Stimulated activated CD4-positive, alpha-beta T cell treated with anti-CD3 and anti-CD28 coated beads, Interleukin-4, amount 100 ng/mL, for 48 hours (primary cell): ENCODE data around the gene TXK.
"Not testable (repeated sequence)": the region's sequence is repeated elsewhere in the genome, so short reads cannot be mapped to it uniquely, and the experiment has no call there.

Experiments
- DNase-seq, 2 donors: peaks; one replicate each; pipeline ENCODE4 v3.0.0-alpha.2; 2020; ENCODE audit warnings: low read depth in 2 of 2

The TXK gene

DNA sequence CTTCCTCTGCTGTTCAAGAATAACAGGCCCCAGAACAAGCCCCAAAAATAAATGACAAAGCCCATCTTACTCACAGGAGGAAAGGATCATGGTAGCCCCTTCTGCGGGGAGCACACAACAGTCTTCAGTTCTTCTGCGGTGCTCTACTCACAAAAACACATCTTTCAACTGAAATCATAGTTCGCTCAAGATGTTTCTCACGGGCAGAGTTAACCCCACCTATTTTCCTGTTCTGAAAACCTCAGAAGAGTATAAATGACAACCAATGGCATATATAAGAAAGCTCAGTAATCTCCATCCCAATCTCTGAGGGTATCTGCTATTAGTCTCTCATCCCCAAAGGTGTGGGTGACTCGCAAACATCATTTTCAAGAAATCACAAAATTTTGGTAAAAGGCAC is at the start of gene TXK:
Gene TXK (minus strand): TSS at position 170 of the 400 bp plus-strand sequence. CDS start 80 bp downstream, at position 90.
- no peak for DNase-seq

DNA sequence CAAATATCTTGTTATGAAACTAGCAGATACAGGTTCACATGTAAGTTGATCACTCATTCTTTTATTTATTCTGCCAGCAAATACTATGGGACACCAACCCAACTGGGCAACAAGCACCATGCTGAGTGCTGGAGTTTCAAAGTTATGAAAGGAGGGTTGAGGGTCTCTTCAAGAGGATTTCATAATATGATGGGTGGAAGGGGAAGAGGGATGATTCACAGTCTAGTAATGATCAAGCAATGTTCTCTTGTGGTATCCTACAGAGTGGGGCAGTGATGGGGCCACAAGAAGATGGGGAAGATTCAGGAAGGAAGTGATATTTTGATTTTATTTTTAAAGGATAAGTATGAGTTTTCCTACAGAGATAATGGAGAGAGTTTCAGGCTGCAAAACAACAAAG is 46.2 kb upstream of the TXK start:
- DNase-seq, result no peak

DNA sequence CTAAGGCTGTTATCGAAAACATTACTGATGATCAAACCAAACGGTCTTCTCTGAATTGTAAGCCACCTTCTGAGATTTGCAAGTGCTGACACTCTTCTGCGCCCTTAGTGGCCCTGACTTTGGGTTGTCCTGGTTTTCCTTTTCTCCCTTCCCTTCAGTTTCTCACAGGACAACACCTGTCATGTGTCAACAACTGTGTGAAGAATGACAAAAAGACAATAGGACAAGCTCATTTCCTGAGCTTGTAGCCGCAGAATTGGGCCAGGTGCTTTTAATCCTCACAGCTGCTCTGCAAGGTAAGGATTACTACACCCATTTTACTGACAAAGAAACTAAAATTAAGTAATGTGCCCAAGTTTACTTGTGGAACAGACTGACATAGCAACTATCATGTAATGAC is 44.9 kb upstream of the TXK start:
- no peak for DNase-seq

DNA sequence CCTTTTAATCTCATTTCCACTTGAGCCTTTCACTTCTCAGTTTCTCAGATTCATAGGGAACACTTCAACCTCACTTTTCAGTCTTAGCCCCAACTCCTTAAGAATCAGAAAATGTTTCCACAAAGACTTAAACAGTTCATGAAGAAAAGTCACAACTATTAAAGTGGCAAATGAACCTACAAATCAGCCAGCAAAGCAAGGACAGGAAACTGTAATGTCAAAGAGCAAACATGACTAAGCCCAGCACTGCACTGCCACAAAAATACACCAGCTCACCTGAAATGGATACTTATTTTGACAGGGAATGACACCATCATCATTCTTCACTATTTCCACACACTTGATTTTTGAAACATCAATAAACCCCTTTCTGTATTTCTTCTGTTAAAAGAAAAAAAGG is 41.8 kb upstream of the TXK start:
- no peak for DNase-seq

DNA sequence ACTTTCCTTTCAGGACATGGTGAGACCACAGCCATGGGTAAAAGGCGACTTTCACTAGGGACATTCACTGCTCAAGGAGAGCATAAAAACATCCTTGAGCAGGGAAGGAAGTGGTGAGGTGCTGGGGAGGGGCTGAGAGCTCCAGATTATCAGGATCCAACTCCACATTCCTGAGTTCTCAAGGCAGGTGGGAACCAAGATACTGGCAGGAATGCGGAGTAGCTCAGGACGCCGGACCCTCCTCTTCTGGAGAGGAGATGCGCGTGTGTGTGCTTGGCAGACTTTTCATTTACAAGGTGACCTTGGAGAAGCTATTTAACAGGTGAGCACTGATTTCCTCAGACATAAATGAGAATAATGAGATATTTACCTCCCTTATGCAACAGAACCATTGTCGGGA is 41.3 kb upstream of the TXK start:
- no peak for DNase-seq

DNA sequence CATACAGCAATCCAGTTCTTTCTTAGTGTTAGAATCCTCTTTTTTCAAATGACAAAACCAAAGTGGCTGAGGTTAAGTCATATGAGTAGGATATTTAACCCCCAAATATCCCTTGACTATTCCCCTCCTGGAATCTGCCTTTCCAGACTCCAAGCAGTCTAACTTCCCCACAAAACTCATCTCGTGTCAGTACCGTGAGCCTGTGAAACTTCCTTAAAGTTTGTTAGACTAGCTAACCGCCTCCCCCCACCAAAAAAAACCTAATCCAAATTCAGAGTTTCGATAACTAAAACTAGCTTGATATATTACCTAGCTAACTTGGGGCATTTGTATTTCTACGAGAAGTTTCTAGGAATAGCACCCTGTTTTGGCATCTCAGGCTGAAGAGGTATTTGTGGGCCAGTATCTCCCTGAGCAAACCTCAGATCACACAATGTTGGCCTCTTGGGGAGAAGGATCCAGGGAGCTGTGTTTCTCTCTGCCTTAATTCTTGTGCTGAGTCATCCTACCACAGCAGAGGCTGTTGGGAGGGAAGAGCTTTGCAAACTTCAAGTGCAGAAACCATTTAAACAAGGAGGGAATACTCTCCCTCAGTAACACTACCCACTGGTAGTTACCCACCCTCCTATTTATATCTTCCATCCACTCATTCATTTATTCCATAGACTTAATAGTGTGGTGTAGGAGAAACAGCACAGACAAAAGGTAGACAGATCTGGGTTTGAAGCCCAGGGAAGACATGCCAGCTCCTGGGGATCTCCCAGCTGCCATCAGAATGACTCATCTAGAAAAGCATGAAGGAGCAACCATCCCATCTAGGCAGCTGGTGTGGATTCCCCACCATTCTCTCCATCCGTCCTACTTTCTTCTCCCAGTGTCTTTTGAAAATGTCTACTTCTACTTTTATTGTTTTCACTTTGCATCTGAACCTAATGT is 39.3 kb upstream of the TXK start:
- DNase-seq, result no peak

DNA sequence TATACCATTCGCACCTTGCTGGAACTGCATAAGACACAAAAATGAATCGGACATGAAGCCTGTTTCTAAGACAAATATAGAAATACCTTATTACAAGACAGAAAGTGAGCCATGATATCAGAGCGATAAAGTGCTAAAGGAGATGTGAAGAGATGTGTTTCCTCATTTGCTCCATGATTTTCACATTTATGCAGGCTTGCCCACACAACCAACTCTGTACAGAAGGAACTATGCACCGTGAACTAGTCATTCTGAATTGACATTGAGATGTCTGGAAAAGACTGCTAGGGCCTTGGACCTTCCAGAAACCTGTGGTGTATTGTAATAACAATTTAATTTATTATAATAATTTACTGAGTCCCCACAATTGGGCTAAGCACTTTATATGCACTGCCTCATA is 38.6 kb upstream of the TXK start:
- no peak for DNase-seq

DNA sequence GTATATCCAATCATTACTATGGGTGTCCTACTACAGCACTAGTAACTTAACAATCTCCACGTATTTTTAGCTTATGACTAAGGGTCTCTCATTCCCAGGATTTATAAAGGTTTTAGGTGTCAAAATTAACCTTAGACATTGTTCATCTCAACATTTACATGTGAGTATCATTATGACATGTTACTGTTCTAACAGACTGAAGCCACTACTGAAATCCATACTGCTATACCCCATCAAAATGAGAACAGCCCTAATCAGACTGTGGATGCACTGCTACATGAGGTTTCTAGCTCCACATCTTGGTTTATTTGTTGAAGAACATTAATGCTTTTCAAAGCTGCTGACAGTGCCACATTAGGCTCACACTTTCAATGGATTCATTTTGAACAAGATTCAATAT is 35.6 kb upstream of the TXK start:
- DNase-seq, result no peak

DNA sequence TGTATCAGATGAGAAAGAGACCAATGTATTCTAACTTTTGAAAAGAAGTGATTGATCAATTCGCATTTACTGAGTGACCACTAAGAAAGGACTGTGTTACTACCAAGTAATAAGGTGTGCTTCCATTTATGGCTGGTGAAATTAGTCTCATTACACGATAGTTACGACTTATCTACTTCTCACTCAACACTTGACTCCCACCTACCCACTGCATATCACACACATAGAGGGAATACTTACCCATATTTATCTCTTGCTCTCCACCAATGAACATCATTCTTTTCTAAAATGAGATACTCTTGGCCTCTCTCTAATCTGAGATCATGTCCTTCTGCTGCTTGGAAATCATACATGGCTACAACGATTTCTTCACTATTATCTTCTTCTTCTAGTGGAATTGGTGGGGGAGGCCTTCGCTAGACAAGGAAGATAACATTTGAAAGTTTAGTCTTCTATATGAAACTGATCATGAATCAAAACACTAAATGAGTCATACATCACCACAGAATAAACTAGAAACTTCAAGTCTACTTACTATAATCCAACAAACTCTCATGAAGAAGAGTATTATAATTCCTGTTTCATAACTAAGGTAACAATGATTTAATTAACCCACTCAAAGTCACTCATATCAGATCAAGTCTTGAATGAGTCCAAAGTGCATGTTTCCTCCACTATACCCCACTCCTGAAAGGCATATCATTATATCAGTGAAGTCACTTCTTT is 33.7 kb upstream of the TXK start:
- no peak for DNase-seq

DNA sequence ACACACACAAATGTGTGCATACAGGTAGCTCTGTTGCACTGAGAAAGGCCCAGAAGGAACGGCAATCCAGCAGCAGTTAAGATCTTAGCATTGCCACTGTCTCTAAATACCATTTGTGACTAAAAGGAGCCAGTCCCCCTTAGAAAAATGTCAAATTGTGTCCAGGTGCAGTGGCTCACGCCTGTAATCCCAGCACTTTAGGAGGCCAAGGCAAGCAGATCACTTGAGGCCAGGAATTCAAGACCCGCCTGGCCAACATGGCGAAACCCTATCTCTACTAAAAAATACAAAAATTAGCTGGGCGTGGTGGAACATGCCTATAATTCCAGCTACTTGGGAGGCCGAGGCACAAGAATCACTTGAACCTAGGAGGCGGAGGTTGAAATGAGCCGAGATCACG is 30.5 kb upstream of the TXK start:
- not testable (repeated sequence) for DNase-seq

DNA sequence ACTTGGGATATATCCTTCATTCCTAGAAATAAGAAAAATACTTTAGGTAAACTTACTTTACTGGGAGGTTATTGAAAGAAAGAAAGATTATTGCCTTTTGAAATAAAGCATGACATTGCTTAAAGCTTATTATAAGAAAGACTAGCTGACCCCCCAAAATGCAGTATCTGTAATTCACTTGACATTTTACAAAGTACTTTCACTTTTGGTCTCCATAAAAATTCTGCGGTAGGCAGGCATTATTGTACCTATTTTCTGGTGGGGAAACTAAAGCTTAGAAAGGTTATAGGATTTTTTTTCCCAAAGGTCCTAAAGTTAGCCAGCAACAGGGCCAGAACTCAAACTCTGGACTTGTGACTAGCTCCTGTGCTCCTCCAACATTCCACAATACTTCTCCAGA is 29.7 kb upstream of the TXK start:
- no peak for DNase-seq

DNA sequence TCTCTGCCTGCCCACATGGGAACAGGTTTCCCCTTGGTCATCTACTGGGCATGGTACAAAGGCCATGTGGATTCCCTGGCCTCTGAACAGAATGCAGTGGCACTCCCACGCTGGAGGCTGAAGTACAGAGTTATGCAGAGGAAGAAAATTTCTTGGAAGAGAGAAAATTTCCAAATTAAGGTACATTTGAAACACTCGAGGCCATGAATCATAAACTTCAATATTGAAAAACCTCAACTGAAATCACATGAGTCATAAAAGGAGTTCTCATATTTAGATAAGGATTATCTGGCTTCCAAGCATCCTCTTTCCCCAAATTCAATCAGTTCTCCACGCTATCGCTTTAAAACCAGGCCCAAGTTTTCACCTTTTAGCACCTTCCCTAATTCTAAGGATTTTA is 28.1 kb upstream of the TXK start:
- DNase-seq, result no peak

DNA sequence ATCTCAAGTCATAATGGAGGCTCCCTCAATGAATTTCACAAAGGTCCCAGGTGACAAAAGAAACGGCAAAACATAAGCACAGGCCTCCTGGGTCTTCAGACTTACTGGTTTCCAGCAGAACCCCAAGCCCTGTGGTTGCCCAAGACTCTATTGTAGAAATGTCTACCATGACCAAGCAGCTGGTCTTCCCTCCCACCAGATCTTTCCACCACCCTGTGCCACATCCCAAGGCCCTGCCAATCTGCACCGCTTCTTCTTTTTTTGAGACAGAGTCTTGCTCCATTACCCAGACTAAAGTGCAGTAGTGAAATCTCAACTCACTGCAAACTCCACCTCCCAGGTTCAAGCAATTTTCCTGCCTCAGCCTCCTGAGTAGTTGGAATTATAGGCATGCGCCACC is 23.2 kb upstream of the TXK start:
- no peak for DNase-seq

DNA sequence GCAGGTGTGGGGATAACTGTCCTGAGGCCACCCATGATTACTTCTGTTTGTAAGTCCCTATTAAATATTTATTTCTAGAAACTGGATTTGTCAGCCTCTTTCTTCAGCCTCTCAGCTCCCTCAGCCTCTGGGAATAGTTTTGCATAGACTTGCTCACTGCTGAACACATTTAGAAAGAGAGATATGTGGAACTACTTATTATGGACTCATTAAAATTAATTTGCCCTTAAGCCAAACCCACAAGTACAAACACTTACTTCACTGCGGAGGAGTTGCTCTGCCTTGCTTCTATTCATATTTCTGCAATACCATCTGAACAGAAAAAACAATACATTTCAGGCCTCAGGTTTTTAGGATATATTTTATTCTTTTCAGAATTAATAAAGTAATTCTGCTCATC is 22.4 kb upstream of the TXK start:
- DNase-seq, result no peak

DNA sequence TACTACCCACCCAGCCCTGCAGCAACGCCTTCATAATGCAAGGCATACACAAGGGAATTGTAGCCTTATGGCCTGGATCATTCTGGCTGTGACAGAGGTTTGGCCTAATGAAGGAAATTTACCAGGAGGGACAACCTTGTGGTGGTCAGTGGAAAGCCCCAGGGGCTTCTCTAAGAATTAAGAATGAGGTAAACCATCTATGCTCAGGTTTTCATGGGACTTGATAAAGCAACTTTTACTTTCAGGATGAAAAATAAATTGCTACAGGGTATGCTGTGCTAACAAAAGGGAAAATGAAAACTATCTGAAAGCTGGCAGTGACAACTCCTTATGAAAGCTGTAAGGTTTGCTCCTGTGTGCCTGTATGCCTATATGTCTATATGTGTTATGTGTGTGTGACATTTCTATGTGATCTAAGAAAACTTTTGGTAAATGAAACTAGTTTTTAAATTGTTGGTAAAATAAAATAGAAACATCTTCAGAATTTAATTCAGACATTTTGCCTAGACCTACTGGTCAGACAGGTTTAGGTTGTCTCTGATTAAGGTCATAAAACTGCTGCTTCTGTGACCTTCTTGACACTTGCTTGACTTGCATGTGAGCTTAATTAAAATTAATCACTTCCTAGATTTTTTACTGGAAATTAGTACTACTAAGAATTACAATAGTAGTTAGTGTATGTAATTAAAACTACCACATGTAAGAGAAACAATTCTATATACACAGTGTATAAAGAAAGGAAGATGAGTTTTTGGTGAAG is 19.9 kb upstream of the TXK start:
- DNase-seq, result no peak

DNA sequence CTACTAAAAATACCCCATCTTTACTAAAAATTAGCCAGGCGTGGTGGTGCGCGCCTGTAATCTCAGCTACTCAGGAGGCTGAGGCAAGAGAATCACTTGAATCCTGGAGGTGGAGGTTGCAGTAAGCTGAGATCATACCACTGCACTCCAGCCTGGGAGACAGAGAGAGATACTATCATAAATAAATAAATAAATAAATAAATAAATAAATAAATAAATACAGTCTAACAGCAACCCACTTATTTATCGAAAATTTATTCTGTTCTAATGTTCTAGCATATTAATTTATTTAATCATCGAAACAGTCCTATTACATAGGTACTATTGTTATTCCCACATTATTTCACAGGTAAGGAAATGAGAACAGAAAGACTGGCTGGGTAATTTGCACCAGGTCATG is 18.2 kb upstream of the TXK start:
- no peak for DNase-seq

DNA sequence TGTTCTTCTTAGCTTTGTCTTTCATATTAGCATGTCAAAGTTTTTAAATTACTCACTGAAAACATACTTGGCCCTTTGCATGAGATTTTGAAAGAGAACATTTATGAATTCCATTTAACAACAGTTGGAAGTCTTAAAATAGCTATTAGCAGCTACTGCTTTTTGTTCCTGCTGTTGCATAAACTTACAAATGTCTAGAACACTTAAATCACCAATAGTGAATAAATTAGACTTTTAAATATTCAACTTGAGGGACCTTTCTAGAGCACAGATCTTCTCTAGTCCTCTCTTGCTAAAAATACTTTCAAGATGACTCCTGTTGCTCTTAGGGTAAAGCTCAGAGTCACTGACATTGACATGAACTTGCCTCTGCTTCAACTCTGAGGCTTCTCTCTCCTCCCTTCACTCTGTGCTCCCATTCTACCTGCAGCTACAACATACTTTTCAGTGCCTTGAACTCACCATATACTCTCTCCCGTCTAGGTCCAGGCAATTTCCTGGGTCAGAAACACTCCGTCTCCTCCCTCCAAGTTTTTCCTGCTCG is 15.8 kb upstream of the TXK start:
- DNase-seq, result no peak

DNA sequence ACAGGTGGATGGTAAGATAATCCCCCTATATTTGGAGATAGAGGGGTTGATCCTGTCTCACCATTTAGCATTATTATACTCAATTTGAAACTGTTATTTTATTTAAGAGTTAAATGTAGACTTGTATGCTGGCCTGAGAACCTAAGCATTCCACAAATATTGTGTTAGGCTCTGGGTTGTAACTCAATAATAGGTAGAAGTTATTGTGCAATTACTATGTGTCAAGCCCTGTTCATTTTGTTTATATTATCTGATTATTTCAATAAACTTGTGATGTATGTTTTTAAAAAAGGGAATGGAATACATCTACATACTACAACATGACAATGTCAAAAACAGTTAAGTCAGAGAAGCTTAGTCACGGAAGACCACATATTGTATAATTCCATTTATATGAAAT is 13.6 kb upstream of the TXK start:
- DNase-seq, result no peak

DNA sequence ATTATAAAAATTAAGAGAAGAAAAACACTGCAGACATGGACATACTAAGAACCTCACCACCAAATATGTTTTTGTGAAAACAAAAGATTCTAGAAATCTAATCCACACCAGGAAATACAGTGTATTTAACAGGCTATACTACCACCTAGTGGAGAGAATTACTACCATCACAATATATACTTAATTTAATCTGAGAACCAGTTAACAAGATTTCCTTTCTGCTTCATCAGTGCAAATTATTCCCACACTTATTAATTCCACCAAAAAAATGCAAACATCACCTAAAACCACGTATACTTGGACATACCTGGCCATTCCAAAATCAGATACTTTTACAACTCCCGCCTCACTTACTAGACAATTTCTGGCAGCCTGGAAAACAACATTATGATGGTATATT is 7.0 kb upstream of the TXK start:
- no peak for DNase-seq

DNA sequence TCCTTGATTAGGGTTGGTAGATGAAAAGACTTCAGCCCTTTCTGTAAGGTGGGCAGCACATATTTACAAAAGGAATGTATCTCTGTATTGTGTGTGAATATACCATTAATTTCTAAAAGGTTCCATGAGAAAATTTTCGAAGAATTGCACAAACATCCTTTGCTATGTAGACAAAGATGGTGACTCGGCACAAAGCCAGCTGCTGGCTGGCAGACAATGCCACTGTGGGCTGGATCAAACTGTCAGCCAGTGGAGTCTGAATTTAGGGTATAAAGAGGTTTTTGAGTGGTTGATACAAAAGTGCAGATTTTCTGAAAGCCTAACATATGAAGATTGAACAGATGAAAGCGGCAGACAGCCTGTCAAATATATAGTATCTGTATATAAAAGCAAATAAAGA is 5.6 kb upstream of the TXK start:
- DNase-seq, result no peak

DNA sequence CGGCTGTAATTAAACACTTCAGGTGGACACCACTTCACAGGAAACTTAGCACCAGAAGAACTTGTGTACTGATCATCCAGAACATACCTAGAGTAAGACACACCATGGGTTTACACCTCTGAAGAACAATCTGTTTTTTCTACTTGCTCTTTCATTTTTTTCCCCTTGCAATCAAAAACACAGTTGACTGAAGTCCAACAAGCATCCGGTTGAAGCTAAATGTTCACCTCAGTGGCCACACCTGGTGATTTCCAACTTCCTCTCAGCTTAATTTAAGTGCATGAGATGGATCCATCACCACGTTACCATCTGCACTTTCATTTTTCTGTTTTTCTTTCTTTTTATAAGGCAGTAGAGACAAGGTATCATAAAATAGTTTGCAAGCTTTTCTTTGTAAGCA is 4.9 kb upstream of the TXK start:
- no peak for DNase-seq

DNA sequence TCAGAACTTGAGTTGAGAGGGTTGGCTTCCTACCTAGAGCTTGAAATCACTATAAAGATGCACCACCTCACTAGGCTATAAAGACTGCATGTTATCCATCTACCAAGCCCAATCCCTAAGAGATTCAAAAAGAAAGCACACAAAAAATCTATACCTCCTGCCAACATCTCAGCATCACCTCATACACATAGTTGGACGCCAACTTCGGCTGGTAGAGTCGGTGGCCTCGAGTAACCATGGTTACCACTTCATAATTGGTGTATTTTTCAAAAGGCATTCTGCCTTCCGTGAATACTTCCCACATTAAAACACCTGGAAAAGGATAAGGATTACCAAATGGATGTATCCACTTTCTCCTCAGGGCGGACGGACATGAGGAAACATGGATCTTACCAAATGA is 4.5 kb upstream of the TXK start:
- no peak for DNase-seq
